ENCODE data around the gene CNDP1. TPM values are rescaled to one million over a fixed set of nuclear protein-coding genes. Genes with fewer than 3 reads are reported as not detected.

CNDP1 gene
- total RNA-seq, 1 donor from 2014 or later: not detected

DNA sequence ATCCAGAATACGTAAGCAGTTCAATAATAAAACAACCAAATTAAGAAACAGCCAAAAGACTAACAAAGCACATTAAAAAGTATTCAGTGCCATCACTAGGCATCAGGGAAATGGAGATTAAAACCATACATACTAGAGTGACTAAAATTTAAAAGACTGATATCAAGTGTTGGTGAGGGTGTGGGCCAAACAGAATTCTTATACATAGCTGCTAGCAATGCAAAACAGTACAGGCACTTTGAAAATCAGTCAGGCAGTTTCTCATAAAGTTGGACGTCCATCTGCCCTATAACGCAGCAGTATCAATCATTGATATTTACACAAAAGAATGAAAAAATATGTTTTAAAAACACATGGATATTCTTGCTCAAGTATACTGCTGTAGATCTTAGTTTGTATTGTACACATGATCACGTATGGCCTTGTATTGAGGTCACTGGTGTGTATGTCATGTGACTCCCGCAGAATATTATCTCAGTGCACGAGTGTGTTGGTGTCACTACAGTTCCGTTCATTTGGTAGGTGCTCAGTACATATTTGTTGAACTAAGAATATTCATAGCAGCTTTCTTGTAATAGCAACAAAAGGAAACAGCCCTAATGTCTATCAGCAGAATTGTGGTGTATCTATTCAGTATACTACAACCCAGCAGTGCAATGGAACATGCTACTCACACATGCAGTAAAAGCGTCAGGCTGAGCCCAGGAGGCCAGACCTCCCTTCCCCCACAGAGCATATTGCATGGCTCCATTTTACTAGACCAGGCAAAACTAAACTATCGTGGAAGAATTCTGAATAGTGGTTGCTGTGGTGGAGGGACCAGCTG, 92.0 kb downstream of the CNDP1 start:
- ATAC-seq: no peak

DNA sequence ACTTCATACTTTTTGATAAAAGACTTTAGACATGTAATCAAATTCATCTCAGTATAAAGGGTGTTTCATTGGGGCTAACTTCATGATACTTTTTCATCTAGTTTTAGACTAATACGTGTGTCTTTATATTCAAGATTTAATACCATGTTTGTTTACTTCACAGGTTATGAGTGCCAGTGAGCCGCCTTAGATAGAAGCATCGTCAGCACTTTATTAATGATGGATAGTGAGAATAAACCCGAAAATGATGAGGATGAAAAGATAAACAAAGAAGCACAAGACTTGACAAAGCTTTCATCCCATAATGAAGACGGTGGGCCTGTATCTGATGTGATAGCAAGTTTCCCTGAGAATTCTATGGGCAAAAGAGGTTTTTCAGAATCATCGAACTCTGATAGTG, 96.5 kb downstream of the CNDP1 start:
- no peak for ATAC-seq

DNA sequence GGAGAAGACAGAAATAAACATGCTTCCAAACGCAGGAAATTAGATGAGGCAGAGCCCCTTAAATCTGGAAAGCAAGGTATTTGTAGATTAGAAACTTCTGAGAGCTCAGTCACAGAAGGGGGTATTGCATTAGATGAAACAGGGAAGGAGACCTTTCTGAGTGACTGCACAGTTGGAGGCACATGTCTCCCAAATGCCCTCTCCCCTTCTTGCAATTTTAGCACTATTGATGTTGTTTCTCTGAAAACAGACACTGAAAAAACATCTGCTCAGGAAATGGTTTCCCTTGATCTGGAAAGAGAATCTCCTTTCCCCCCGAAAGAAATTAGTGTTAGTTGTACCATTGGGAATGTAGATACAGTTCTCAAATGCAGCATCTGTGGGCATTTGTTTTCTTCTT, 96.9 kb downstream of the CNDP1 start:
- no peak for ATAC-seq

DNA sequence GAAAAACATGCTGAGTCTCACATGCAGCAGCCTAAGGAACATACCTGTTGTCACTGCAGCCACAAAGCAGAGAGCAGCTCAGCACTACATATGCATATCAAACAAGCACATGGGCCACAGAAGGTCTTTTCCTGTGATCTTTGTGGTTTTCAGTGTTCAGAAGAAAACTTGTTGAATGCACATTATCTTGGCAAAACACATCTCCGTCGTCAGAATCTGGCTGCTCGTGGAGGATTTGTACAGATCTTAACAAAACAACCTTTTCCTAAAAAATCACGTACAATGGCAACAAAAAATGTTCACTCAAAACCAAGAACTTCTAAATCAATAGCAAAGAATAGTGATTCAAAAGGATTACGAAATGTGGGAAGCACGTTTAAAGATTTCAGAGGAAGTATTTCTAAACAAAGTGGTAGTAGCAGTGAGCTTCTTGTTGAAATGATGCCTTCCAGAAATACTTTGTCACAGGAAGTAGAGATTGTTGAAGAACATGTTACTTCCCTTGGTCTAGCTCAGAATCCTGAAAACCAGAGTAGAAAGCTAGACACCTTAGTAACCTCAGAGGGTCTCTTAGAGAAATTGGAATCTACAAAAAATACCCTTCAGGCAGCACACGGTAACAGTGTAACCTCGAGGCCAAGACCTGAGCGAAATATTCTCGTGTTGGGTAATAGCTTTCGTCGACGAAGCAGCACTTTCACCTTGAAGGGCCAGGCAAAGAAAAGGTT, 97.5 kb downstream of the CNDP1 start:
- no peak for ATAC-seq

DNA sequence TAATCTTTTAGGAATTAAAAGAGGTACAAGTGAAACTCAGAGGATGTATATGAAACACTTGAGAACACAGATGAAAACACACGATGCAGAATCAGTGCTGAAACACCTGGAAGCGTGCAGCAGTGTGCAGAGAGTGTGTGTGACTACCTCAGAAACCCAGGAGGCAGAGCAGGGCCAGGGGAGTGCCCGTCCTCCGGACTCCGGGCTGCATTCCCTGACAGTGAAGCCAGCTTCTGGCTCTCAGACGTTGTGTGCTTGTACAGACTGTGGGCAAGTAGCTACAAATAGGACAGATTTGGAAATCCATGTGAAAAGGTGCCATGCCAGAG, 98.0 kb downstream of the CNDP1 start:
- ATAC-seq: no peak

DNA sequence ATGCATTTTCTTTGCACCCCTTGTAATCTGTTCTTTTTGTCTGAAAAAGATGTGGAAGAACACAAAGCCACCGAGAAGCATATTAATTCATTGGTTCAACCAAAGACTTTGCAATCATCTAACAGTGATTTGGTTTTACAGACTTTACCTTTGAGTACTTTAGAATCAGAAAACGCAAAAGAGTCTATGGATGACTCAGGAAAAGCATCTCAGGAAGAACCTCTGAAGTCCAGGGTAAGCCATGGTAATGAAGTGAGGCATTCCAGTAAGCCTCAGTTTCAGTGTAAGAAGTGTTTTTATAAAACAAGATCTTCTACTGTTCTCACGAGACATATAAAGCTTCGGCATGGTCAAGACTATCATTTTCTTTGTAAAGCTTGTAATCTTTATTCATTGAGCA, 98.6 kb downstream of the CNDP1 start:
- ATAC-seq: no peak

DNA sequence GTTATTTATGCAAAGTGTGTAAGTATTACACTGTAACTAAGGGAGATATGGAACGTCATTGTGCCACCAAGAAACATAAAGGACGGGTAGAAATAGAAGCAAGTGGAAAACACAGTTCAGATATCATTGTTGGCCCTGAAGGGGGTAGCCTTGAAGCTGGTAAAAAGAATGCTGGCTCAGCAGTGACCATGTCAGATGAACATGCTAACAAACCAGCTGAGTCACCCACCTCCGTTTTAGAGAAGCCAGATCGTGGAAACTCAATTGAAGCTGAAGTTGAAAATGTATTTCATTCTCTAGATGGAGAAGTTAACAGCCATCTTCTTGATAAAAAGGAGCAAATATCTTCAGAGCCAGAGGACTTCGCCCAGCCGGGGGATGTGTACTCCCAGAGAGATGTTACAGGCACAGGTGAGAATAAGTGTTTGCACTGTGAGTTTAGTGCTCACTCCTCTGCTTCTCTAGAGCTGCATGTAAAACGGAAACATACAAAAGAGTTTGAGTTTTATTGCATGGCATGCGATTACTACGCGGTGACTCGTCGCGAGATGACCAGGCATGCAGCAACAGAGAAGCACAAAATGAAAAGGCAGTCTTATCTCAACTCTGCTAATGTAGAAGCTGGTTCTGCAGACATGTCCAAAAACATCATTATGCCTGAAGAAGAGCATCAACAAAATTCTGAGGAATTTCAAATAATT, 99.5 kb downstream of the CNDP1 start:
- no peak for ATAC-seq

DNA sequence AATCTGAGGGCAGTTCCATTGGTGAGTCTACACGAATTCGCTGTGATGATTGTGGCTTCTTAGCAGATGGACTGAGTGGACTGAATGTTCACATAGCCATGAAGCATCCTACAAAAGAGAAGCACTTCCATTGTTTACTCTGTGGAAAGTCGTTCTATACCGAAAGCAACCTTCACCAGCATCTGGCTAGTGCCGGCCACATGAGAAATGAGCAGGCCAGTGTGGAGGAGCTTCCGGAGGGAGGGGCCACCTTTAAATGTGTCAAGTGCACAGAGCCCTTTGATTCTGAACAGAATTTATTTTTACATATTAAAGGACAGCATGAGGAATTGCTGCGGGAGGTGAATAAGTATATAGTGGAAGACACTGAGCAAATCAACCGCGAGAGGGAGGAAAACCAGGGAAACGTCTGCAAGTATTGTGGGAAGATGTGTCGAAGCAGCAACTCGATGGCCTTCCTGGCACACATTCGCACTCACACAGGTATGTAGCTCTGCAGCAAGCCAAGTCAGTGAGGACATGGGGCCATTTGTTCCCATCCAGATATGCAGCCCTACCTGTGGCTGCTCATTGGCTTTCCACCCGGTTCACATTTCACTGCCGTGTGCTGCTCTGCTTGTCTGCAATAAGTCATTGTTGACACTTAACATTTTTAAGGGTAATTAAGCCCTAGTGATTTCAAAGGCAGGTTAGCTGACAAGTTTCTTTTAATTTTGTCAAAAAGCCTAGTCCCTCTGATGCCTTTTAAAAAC, 101.1 kb downstream of the CNDP1 start:
- ATAC-seq: no peak

Other genes with a start within 250 kb of the CNDP1 start
- 74.4 TPM for gene CYB5A, start 242.5 kb upstream of the CNDP1 start, total RNA-seq
- not detected for gene C18orf63, start 218.7 kb upstream of the CNDP1 start, total RNA-seq
- not detected for gene DIPK1C, start 77.2 kb upstream of the CNDP1 start, total RNA-seq
- gene CNDP2, start 38.1 kb upstream of the CNDP1 start, total RNA-seq: 185 TPM
- gene ZNF407, start 63.4 kb downstream of the CNDP1 start, total RNA-seq: 6.3 TPM

Measured in esophagus mucosa (tissue), 1 donor.